Brain microvascular endothelial cell (primary cell): ENCODE measurements around the gene DNAH14.
A peak's percentile ranks its signal among the peaks of the same experiment; 100 is the strongest.

Experiments used
- DNase-seq: peaks from one replicate; pipeline ENCODE4 v3.0.0-alpha.2; 2020
- H3K27ac ChIP-seq: fragments of 250-450 bp; sonication (Bioruptor Pico); 2 replicates; pipeline ENCODE4 v1.5.1; 2020; ENCODE audit warnings: mild to moderate bottlenecking, moderate library complexity
- H3K27me3 ChIP-seq: fragments of 250-450 bp; sonication (Bioruptor Pico); replicated peaks from 2 replicates; pipeline ENCODE4 v1.5.1; 2020; ENCODE audit warnings: mild to moderate bottlenecking
- H3K36me3 ChIP-seq: fragments of 250-450 bp; sonication (Bioruptor Pico); replicated peaks from 2 replicates; pipeline ENCODE4 v1.5.1; 2020; ENCODE audit warnings: mild to moderate bottlenecking
- H3K4me3 ChIP-seq: 2 replicates; pipeline ENCODE4 v1.5.1; 2011; ENCODE audit warnings: low read depth, mild to moderate bottlenecking, control low read depth, low read length, moderate library complexity
- CTCF ChIP-seq: IDR thresholded peaks from 2 replicates; pipeline ENCODE4 v1.5.1; 2011; ENCODE audit warnings: low read depth, mild to moderate bottlenecking, moderate library complexity, low read length, control low read depth, inconsistent platforms; ENCODE audit errors: missing control alignments
- in situ Hi-C: cut with HindIII; loops from 2 replicates; pipeline ENCODE4 v1.10.0; 2017; ENCODE audit warnings: low sequenced_read_pairs, low pct_ligation_motif_present

Gene DNAH14

GRCh38 chr1:225260319-225260718 is 330.8 kb downstream of the DNAH14 start:
- no peak for TF ChIP-seq CTCF
- DNase-seq, result no peak
- Histone ChIP-seq H3K27ac (no peak overlapping the region), H3K36me3 (no peaks in the 10 kb centered on the region), H3K4me3 (no peak overlapping the region), H3K27me3 (no peaks in the 10 kb centered on the region)
- in situ Hi-C loops, result no loop called here

GRCh38 chr1:225277445-225277844 is 348.0 kb downstream of the DNAH14 start:
- Histone ChIP-seq H3K27ac (no peak overlapping the region), H3K4me3 (no peak overlapping the region), H3K27me3 (no peaks in the 10 kb centered on the region), H3K36me3 (no peaks in the 10 kb centered on the region)
- TF ChIP-seq CTCF, result no peak
- no peak for DNase-seq
- in situ Hi-C loops, result no loop called here

GRCh38 chr1:225280563-225280962 is 351.1 kb downstream of the DNAH14 start:
- in situ Hi-C loops, result no loop called here
- DNase-seq, result no peak
- Histone ChIP-seq H3K4me3 (no peak overlapping the region), H3K36me3 (no peaks in the 10 kb centered on the region), H3K27me3 (no peaks in the 10 kb centered on the region), H3K27ac (no peak overlapping the region)
- no peak for TF ChIP-seq CTCF

- H3K4me3 ChIP-seq, result no peak overlapping the region
- no peak for DNase-seq
- H3K36me3 ChIP-seq, result no peaks in the 10 kb centered on the region
- no peak overlapping the region for H3K27ac ChIP-seq
- in situ Hi-C loops, result no loop called here
- TF ChIP-seq CTCF, result no peak
- H3K27me3 ChIP-seq, result no peaks in the 10 kb centered on the region
Measured at GRCh38 chr1:225290244-225290643, 360.8 kb downstream of the DNAH14 start.

GRCh38 chr1:225299624-225300023 is 370.1 kb downstream of the DNAH14 start:
- no peak overlapping the region for H3K4me3 ChIP-seq
- no peak for TF ChIP-seq CTCF
- H3K27me3 ChIP-seq, result no peaks in the 10 kb centered on the region

GRCh38 chr1:225300381-225300780 is 370.9 kb downstream of the DNAH14 start:
- Histone ChIP-seq H3K27ac (no peak overlapping the region), H3K27me3 (no peaks in the 10 kb centered on the region), H3K36me3 (no peaks in the 10 kb centered on the region), H3K4me3 (no peak overlapping the region)
- no peak for DNase-seq
- in situ Hi-C loops, result no loop called here
- no peak for TF ChIP-seq CTCF

More at GRCh38 chr1:225299624-225300023, 370.1 kb downstream of the DNAH14 start:
- in situ Hi-C loops, result no loop called here
- H3K36me3 ChIP-seq, result no peaks in the 10 kb centered on the region
- H3K27ac ChIP-seq, result no peak overlapping the region
- peak; percentile 2 for DNase-seq
